ENCODE measurements around the gene AHSG. TPM values are rescaled to one million over a fixed set of nuclear protein-coding genes. Genes with fewer than 3 reads are reported as not detected.

Gene AHSG
- total RNA-seq, 1 donor from 2014 or later: not detected

GRCh38 chr3:186617036-186617946 is 4.4 kb downstream of the AHSG start:
- DNase-seq (peak; percentile 65), ATAC-seq (ENCODE audit: low read depth) (peak; percentile 97)
- no peaks in the 10 kb centered on the region for H3K9me3 Mint-ChIP-seq
- intact Hi-C loops (cut with micrococcal nuclease): loop anchor here (1.0 to 10.0 kb wide), 7 partner anchors 77 to 952 kb away; no protein-coding TSS in a partner anchor
- peaks cover 43% of the 10 kb centered on the region for H3K27me3 Mint-ChIP-seq
- ChIA-PET CTCF (interaction anchor here (0.6 to 7.7 kb wide), 37 partner anchors 8 to 958 kb away, joined by 3 to 187 read pairs (median 5); partner anchors contain the start of gene DNAJB11), POLR2A (interaction anchor here (0.6 to 2.4 kb wide), 5 partner anchors 166 to 663 kb away, joined by 3 to 18 read pairs (median 5); partner anchors contain the start of gene EIF4A2)
- H3K36me3 Mint-ChIP-seq (ENCODE audit: low read depth): no peaks in the 10 kb centered on the region
- TF ChIP-seq CTCF (IDR thresholded peaks at IDR 0.05): peak; percentile 47
- H3K4me3 Mint-ChIP-seq: peak overlapping the region; percentile 58
- H3K27ac Mint-ChIP-seq: no peak overlapping the region
- H3K4me1 Mint-ChIP-seq: peaks cover 16% of the 10 kb centered on the region

DNA sequence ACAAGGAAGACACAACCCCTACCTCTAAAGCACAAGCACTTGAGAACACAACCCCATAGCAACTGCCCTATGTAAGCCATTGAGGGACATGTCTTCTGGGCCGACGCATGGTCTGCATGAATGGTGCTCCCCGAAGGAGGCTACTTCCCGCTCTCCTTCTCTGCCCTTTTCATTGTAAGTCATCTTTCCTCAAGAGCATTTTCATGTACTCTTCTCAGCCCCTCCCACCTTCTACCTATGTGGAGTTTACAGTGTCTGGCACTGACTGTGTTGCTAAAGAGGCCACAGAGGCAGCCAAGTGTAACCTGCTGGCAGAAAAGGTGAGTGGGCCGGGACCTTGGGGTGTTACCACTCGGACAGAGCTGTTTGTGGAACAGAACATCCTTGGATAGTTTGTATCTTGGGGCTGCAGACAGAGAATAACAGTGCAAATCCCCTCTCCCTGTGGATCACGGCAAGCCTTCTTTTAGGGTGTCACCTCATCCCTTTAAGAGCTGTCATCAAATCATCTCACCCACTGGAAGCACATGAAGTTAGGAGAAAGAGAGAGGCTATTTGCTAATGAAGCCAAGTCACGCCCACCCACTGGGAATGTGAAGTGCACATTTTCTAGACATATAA is 5.6 kb downstream of the AHSG start:
- H3K9me3 Mint-ChIP-seq: no peaks in the 10 kb centered on the region
- no peaks in the 10 kb centered on the region for H3K36me3 Mint-ChIP-seq (ENCODE audit: low read depth)
- H3K4me3 Mint-ChIP-seq: no peak overlapping the region
- peaks cover 36% of the 10 kb centered on the region for H3K27me3 Mint-ChIP-seq
- no peak for ATAC-seq (ENCODE audit: low read depth)
- intact Hi-C loops (cut with micrococcal nuclease): loop anchor here (10.0 kb wide), 1 partner anchor 954 kb away; no protein-coding TSS in a partner anchor
- CTCF ChIA-PET: interaction anchor here (1.3 to 7.7 kb wide), 3 partner anchors 166 to 638 kb away, joined by 3 to 187 read pairs (median 98); no protein-coding TSS in a partner anchor
- POLR2A ChIA-PET: interaction anchor here (2.4 kb wide), 1 partner anchor 165 kb away, joined by 18 read pairs; the partner anchor contains the start of gene EIF4A2
- no peak for DNase-seq
- H3K4me1 Mint-ChIP-seq: peaks cover 16% of the 10 kb centered on the region
- no peak overlapping the region for H3K27ac Mint-ChIP-seq
- no peak for TF ChIP-seq CTCF (IDR thresholded peaks at IDR 0.05)

GRCh38 chr3:186619787-186620212 is 6.9 kb downstream of the AHSG start:
- peaks cover 31% of the 10 kb centered on the region for H3K27me3 Mint-ChIP-seq
- H3K27ac Mint-ChIP-seq: no peak overlapping the region
- no peaks in the 10 kb centered on the region for H3K36me3 Mint-ChIP-seq (ENCODE audit: low read depth)
- no peak overlapping the region for H3K4me3 Mint-ChIP-seq
- no peak for DNase-seq
- intact Hi-C loops (cut with micrococcal nuclease): loop anchor here (10.0 kb wide), 1 partner anchor 955 kb away; no protein-coding TSS in a partner anchor
- POLR2A ChIA-PET: no interaction called here
- no peak for ATAC-seq (ENCODE audit: low read depth)
- H3K4me1 Mint-ChIP-seq: peaks cover 11% of the 10 kb centered on the region
- no peak for TF ChIP-seq CTCF (IDR thresholded peaks at IDR 0.05)
- CTCF ChIA-PET: interaction anchor here (7.7 kb wide), 1 partner anchor 204 kb away, joined by 187 read pairs; no protein-coding TSS in a partner anchor
- H3K9me3 Mint-ChIP-seq: no peaks in the 10 kb centered on the region

GRCh38 chr3:186620213-186621092 is 7.6 kb downstream of the AHSG start:
- intact Hi-C loops (cut with micrococcal nuclease): no loop called here
- DNase-seq (no peak), ATAC-seq (ENCODE audit: low read depth) (no peak)
- Mint-ChIP-seq H3K27me3 (peaks cover 29% of the 10 kb centered on the region), H3K27ac (no peak overlapping the region), H3K36me3 (ENCODE audit: low read depth) (no peaks in the 10 kb centered on the region), H3K4me3 (no peak overlapping the region), H3K4me1 (peaks cover 9% of the 10 kb centered on the region), H3K9me3 (no peaks in the 10 kb centered on the region)
- ChIA-PET CTCF (no interaction called here), POLR2A (no interaction called here)
- no peak for TF ChIP-seq CTCF (IDR thresholded peaks at IDR 0.05)
